AG09319 (cell line): ENCODE results near the gene CNTN1.

Source experiments
- DNase-seq: peaks from one replicate; pipeline ENCODE4 v3.0.0-alpha.2; 2010; ENCODE audit warnings: low read depth; ENCODE audit errors: extremely low read depth
- TF ChIP-seq, protein P1 (sequence below): IDR thresholded peaks from 2 replicates; pipeline ENCODE4 v1.5.1; 2011; ENCODE audit warnings: low read depth, mild to moderate bottlenecking, inconsistent platforms, low read length, moderate library complexity

The CNTN1 gene

DNA sequence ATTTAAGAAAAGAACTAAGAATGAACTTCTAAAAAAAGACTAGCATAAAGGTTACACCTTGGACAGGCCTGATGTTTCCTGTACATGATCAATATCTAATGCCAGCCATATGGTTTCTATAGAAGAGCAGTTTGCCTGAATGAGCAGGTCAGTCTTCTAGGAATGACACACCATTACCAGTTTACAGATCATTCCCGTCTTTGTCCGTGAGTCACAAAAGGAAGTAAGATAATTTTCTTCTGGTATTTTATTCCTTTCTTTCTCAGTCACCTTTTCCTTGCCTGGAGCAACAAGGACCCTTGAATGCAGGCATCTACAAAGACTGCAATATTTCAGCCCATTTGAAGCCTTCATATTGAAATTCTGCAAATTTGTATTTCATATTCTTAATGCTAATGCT, 44.6 kb upstream of the CNTN1 start:
- no peak for DNase-seq
- TF ChIP-seq, protein P1, sequence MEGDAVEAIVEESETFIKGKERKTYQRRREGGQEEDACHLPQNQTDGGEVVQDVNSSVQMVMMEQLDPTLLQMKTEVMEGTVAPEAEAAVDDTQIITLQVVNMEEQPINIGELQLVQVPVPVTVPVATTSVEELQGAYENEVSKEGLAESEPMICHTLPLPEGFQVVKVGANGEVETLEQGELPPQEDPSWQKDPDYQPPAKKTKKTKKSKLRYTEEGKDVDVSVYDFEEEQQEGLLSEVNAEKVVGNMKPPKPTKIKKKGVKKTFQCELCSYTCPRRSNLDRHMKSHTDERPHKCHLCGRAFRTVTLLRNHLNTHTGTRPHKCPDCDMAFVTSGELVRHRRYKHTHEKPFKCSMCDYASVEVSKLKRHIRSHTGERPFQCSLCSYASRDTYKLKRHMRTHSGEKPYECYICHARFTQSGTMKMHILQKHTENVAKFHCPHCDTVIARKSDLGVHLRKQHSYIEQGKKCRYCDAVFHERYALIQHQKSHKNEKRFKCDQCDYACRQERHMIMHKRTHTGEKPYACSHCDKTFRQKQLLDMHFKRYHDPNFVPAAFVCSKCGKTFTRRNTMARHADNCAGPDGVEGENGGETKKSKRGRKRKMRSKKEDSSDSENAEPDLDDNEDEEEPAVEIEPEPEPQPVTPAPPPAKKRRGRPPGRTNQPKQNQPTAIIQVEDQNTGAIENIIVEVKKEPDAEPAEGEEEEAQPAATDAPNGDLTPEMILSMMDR: no peak

DNA sequence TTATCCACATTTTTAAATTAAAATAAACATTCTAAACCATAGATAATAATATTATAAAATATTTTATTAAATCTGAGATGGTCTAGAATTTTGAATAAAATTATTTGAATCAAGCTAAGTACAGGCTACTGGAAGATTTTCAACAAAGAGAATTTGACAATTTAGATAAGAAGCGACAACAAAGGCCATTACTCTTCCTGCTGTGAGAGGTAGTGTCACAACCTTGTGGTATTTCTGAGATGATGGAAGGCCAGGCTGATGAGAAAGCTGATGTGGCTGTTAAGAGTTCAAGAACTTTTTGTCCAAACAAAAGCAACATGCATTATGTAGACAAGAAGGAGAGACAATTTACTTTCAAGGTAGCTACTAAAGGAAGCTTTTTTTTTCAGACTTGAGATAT, 43.7 kb upstream of the CNTN1 start:
- TF ChIP-seq, protein P1: no peak
- no peak for DNase-seq

DNA sequence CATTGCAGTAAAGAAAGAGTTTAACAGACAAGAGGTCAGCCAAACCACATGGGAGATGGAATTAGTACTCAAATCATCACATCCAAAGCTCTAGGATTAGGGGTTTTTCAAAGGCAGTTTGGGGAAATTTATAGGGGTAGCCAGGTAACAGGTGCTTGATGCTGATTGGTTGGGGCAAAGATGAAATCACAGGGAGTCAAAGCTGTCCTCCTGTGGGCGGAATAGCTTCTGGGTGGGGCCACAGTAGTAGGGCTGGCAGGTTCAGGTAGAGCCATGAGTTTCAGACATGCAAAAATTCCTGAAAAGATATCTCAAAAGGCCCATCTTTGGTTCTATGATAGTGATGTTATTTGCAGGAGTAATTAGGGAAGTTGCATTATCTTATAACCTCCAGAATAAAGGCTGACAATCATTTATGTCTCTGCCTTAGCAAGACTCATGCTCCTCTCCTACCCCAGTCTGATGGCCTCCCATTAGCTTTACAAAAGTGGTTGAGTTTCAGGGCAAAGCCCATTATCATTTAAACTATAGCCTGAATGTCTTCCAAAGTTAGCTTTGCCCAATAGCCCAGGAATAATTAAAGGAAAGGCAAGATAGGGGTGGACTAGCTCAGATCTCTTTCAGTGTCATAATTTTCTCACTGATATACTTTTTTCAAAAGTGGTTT, 42.1 kb upstream of the CNTN1 start:
- TF ChIP-seq, protein P1: no peak
- DNase-seq: no peak

DNA sequence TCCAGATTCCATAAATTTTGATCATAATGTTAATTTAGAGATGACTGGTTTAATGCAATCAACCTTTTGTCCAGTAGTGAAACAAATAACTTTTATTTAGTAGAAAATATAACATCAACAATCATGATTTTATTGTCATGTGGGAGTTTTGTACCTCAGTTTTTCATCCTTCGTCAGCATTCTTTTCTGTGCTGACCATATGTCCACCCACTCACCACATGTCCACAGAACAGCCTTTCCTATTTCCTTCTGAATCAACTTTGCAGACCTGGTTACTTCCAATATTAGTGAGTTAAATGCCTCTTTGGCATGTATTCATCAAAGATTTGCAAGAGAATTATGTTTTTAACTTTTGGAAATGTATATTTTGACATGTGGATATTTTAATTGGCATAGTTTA, 36.8 kb upstream of the CNTN1 start:
- DNase-seq: no peak
- TF ChIP-seq, protein P1: no peak

DNA sequence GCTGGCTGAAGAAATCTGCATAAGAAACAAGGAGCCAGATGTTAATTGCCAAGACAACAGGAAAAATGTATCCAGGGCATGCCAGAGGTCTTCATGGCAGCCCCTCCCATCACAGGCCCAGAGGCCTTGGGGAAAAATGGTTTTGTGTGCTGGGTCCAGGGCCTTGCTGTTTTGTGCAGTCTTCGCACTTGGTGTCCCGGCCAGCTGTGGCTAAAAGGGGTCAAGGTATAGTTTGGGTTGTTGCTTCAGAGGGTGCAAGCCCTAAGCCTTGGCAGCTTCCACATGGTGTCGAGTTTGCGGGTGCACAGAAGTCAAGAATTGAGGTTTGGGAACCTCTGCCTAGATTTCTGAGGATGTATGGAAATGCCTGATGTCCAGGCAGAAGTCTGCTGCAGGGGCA, 29.9 kb upstream of the CNTN1 start:
- DNase-seq: no peak
- TF ChIP-seq, protein P1: no peak

DNA sequence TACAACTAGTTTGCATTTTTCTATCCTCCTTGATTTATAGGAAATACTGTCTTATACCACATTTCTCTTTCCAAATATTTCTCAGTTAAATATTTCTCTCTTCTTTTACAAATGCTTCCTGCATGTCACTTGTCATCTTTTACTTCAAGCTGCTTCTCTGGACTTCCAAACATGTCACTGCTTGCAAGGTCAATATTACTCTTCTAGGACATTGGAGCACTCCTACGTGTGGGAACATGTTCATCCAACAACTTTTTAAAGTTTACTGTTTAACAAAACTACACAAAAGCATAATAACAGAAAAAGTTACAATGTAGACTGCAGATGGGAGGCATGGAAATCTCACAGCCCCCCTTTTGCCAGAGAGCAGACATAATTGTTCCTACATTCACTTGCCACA, 28.5 kb upstream of the CNTN1 start:
- TF ChIP-seq, protein P1: no peak
- DNase-seq: no peak

DNA sequence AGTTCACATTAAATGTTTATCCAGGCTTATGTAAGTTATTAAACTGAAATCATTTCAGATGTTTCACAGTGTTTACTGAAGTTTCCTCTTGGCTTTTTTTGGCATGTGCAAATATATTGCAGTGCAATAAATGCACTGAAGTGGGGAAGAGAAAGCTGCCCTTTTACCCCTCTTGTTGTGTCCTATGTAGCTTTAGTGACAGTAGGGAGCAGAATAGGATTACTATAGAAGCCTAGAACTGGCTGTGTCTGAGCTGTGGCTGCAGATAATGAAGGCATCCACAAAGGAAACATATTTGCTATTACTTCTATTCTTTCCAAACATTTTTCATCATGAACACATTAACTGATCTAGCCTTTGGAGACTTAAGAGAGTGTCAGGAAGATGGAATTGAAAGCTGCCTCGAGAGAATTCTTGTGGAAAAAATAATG, 24.1 kb upstream of the CNTN1 start:
- DNase-seq: no peak
- TF ChIP-seq, protein P1: no peak
